ENCODE data around the gene FBXW11.
"Not testable (repeated sequence)": the region's sequence is repeated elsewhere in the genome, so short reads cannot be mapped to it uniquely, and the experiment has no call there.

Gene FBXW11

DNA sequence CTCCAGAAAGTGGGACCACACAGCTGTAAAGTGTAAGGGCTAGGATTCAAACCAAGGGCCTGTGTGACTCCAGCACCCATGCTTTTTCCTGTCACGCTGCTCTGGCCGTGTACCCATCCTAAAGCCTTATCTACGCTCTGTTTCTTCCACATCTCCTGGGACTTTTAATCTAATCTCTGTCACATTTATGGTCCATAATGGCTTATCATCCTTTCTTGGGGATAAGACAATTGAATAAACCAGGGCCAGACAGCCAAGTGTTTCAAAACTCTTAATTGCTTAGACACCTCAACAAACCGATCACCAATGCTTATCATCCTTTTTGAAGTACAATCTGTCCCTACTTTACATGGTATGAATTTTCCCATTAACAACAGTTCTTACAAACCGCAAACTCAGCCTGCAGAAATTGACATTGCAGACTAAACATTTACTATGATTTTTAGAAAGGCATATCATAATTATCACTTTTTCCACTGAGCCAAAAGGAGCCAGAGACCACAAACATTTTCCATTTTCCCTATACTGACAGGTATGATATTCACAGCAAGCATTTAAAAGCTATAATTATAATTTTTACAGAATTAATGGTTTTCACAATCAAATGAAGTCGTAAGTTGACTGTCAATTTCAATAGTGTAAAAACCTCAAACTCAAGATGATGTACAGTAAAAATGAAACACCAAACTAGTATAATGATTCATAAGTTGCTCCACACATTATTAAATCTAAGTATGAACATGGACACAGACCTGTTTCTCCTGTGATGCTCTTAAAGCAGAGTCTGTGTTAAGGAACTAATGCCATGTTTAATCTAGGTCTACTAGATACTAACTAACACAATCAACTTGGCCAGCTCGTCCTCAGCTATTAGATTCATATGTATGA, 99.5 kb downstream of the FBXW11 start:
- no peak for DNase-seq

- DNase-seq: no peak
Observed at GRCh38 chr5:171906066-171906570, 100.3 kb downstream of the FBXW11 start.

- DNase-seq: no peak
Observed at GRCh38 chr5:171904886-171905285, 101.6 kb downstream of the FBXW11 start.

- DNase-seq: no peak
Observed at GRCh38 chr5:171901764-171902163, 104.7 kb downstream of the FBXW11 start.

DNA sequence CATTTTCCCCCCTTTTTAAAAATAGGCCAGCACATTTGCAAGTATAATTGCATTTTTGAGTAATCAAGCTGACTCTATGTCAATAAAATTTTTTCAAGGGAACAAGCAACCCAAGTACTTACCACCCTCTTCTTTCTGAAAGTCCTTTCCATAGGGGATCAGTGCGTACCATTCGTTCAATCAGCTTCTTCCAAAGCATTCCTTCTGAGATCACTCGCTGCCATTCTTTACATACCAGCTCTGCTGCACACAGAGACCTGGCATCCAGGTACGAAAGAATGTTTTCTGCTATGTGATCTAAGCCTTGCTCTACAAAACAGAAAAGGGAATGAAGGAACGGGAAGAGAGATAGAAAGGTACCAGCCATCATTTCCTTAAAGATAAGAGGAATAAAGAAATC, 106.6 kb downstream of the FBXW11 start:
- DNase-seq: no peak

DNA sequence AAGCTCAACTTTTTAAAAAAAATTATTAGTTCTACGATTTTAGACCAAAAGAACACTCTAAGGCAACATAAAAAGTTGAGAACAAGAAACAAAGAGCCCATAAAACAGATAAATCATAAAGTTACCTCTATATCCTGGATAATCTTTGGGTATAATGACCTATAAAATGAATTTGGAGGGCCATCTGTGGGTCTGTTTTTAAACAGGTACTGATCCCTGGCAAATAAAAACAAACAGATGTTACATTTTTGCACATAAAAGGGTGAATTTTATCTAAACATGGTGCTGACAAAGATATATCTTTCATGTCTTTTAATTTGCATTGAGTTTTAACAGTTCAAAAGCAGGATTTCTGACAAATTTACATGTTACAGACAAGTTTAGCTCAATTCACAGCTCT, 107.6 kb downstream of the FBXW11 start:
- DNase-seq: no peak

DNA sequence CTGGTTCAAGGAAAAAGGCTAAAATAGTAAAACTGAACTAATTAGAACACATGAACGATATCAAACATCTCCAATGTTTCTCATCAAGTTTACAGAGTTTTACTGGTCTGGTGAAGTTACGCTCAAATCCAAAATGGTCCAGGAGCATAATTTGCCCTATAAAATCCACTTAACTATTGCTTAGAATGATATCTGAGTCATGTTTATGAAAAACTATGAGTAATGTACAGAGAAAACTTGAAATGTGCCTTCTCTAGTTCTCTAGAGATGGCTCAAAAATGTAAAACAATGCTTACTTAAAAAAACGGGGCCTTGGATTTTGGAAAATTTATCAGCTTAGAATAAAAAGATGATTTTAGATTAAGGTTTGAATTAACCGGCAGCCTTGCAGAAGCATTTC, 108.1 kb downstream of the FBXW11 start:
- peak; percentile 51 for DNase-seq

DNA sequence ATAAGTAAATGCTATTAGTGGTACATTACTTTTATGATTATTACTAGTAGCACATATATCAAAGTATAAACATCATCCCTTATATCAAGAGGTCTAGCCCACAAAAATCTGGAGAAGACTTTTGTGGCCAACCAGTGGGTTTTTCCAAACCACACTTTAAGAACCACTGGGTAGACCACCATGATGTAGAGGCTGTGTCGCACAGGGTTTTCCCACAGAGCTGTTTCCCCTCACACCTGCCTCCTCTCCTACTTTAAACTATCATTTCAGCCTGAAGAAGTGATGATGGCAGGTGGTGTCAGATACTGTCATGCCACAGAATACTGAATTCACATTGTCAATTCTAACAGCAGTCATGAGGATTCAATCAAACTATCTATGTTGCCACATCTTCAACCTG, 109.2 kb downstream of the FBXW11 start:
- DNase-seq: no peak

GRCh38 chr5:171895081-171895480, 111.4 kb downstream of the FBXW11 start:
- peak; percentile 64 for DNase-seq

- peak; percentile 95 for DNase-seq
Observed at GRCh38 chr5:171893290-171893886, 113.0 kb downstream of the FBXW11 start.

GRCh38 chr5:171891595-171891994, 114.8 kb downstream of the FBXW11 start:
- DNase-seq: no peak

DNA sequence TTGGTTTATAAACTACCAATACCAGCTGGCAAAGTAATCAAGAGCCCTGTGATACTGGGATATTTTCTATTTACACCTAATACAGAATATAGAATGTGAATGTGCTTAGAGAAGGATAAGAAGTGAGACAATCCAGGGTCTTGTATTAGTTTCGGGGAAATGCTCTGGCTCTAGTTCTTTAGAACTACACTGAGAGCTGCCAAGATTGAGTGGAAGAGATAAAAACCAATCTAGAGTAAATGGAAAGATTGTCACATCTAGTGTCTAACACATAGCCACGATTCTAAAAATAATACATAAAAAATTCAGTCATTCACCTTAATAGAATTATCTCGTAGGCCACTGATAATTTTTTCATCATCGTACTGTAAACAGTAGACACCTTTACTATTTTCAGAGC, 115.3 kb downstream of the FBXW11 start:
- no peak for DNase-seq

- no peak for DNase-seq
Observed at GRCh38 chr5:171888051-171888481, 118.4 kb downstream of the FBXW11 start.

DNA sequence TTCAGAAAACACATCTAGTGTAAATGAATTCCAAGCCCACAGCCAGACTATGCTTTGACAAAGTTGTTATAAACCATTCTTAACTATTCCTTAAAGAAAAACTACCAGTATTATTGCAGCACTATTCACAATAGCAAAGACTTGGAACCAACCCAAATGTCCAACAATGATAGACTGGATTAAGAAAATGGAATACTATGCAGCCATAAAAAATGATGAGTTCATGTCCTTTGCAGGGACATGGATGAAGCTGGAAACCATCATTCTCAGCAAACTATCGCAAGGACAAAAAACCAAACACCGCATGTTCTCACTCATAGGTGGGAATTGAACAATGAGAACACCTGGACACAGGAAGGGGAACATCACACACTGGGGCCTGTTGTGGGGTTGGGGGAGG, 120.4 kb downstream of the FBXW11 start:
- not testable (repeated sequence) for DNase-seq

GRCh38 chr5:171882118-171882517, 124.3 kb downstream of the FBXW11 start:
- DNase-seq: no peak

DNA sequence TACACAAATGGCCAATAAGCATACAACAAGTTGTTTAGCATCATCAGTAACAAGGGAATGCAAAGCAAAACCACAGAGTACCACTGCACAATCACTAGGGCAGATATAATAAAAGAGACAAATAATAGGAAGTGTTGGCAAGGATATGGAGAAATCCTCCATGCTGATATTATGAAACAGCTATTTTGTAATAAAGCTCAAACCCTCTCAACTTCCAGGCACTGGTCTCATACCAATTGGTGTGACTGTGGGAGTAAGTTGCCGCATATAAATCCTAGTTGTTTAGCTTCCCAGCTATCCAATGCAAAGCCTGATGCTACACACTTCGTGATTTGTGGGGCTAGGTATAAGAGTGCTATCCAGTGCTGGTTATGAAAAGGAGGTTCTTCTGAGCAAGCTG, 132.2 kb downstream of the FBXW11 start:
- DNase-seq: no peak

- DNase-seq: no peak
Observed at GRCh38 chr5:171872666-171873065, 133.8 kb downstream of the FBXW11 start.

DNA sequence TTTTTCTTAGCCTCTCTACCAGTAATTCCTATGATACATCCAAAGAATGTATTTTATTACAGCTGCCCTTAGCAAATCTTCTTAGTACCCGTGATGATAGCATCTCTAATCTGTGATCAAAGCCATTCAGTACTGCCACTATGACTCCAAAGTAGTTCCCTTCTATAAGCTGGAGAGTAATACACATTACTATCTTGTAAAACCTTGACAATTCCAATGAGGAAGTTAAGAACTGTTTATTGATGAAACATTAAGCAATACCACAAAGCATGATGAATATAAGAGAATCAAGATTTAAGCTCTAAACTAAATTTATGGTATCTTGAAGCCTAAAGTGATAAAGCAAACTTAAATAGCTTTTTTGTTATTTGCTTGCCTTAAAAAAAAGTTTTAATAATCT, 134.7 kb downstream of the FBXW11 start:
- no peak for DNase-seq

GRCh38 chr5:171869956-171870355, 136.5 kb downstream of the FBXW11 start:
- no peak for DNase-seq

DNA sequence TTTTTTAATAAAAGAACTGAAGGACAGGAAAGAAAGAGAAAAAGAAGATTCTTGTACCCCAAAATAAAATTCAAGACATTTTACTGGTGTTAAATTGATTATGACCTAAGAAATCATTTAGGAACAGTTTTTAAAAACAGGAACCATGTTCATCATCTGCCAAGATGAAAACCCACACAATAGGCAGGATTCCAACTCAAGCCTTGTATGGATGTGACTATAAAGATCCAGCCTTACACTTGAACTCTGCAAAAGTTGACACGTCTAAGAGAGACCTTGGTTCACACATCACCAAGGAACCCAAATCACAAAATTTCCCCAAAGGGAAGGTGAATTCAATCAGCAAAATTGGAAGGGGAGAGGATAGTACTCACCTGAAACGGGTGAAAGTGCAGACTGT, 138.2 kb downstream of the FBXW11 start:
- DNase-seq: peak; percentile 46

- peak; percentile 72 for DNase-seq
Observed at GRCh38 chr5:171867786-171868185, 138.7 kb downstream of the FBXW11 start.

DNA sequence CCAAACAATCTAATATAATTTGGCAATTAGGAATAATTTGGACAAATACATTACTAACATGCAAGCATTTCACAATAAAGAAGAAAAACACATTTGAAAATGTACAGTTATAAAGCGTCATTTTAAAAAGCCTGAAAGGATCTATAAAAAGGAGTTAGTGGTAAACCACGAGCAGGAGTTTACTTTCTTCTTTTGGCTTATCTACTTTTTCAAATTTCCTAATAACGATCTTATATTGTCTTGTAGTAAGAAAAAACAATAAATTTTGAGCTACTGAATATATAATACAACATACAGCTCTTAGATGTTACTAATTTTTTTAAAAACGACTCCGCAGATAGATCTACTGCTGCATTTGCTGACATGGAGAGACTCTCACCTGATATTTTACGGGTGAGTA, 141.0 kb downstream of the FBXW11 start:
- no peak for DNase-seq

DNA sequence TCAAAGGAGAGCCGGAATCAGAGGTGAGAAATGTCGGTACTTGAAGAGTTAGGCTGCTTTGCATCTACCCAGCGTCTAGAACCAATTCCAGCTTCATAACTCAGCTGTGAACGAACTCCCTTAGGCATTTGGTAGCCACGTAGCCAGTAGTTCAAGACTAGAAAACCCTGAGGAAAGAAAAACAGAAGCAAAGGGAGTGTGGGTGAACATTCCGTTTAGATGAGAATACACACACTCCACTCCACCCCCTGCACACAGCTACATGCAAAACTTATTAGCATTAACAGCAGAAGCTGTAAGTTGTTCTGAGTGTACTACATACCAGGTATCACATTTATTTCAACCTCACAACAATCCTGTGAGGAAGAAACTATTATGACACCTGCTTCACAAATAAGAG, 142.5 kb downstream of the FBXW11 start:
- DNase-seq: peak; percentile 96

DNA sequence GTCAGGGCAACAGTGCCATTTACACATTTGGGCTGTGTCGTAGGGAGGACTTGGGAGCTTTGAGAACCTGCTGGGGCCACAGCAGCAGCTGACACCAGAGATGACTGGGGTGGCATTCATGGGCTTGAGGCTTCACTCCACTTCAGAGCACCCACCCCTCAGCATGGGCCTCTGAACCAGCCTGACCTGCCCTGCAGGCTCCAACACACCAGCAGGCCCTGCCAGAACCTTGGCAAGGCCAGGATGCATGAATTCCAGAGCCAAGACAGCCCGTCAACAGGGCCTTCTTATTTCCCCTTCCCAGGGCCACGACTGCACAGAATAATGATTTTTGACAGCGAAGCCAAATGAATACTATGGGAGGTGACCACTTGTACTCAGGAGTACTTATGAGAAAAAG, 143.8 kb downstream of the FBXW11 start:
- DNase-seq: no peak
